PFSK-1 (cell line): ENCODE results near the gene TESMIN.

Source experiments
- FOXP2 ChIP-seq: optimal IDR thresholded peaks from 2 replicates; pipeline ENCODE3; 2011; ENCODE audit warnings: borderline replicate concordance, control low read depth, inconsistent platforms; ENCODE audit not compliant: insufficient read depth; ENCODE audit errors: extremely low read length, extremely low read depth
- POLR2AphosphoS5 ChIP-seq: IDR thresholded peaks from 2 replicates; pipeline ENCODE4 v1.6.1; 2012; ENCODE audit warnings: low read depth, mild to moderate bottlenecking, control low read depth, low read length, moderate library complexity
- SIN3A ChIP-seq: IDR thresholded peaks from 2 replicates; pipeline ENCODE4 v1.6.1; 2012; ENCODE audit warnings: mild to moderate bottlenecking, low read length, moderate library complexity, borderline replicate concordance; ENCODE audit not compliant: insufficient read depth
- TAF1 ChIP-seq: IDR thresholded peaks from 2 replicates; pipeline ENCODE4 v1.6.1; 2012; ENCODE audit warnings: low read length, control low read depth, borderline replicate concordance; ENCODE audit not compliant: insufficient read depth
- TF ChIP-seq, protein P1 (sequence below), 2 experiments: IDR thresholded peaks; 2 replicates each; pipeline versions ENCODE4 v1.6.1 to v1.8.0; 2011 to 2012; ENCODE audit warnings: low read depth in 2 of 2, low read length in 2 of 2, control low read depth in 1 of 2, inconsistent platforms in 1 of 2, mild to moderate bottlenecking in 1 of 2, moderate library complexity in 1 of 2; ENCODE audit not compliant: insufficient read depth in 1 of 2

Gene TESMIN

DNA sequence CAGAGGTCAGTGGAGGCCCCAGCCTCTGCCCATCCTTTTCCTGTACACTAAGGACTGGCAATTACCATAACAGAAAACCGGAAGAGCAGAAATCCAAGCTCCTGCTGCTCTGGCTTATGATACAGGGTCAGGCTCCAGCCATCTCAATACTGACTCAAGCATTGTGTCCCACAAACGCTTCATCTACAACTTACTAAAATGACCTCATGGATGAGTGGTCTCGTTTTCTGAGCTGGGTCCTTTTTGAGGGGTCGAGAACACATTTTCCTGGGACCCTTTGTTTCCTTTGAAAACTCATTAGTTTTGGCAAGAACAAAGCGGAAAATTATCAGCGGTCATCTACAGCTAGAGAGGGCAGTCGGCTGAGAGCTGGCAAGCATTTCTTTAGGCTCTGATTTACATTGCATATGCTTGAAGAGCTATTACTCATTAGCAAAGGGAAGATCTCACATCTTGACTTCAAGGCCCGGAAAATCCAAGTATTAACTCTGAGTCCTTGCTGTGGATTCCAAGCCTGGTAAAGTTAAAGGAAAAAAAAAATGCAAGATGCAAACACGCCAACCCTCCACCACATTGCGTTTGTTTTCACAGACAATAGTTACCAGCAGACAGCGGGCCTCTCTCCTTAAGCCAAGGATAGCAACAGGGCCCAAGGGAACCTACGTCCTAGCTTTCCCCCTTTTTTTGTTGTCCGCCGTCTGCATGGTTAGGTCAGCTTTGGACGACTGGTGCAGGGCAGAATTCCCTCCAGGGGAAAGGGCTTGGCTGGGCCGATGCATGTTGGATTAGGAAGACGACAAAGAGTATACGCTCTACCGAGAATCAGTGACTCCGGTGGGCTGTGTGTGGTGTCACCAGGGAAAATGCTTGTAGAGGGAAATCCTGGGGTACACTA lies 1.8 kb downstream of the TESMIN start:
- TF ChIP-seq FOXP2 (no peak), POLR2AphosphoS5 (no peak), TAF1 (no peak), SIN3A (no peak)
- TF ChIP-seq, protein P1, sequence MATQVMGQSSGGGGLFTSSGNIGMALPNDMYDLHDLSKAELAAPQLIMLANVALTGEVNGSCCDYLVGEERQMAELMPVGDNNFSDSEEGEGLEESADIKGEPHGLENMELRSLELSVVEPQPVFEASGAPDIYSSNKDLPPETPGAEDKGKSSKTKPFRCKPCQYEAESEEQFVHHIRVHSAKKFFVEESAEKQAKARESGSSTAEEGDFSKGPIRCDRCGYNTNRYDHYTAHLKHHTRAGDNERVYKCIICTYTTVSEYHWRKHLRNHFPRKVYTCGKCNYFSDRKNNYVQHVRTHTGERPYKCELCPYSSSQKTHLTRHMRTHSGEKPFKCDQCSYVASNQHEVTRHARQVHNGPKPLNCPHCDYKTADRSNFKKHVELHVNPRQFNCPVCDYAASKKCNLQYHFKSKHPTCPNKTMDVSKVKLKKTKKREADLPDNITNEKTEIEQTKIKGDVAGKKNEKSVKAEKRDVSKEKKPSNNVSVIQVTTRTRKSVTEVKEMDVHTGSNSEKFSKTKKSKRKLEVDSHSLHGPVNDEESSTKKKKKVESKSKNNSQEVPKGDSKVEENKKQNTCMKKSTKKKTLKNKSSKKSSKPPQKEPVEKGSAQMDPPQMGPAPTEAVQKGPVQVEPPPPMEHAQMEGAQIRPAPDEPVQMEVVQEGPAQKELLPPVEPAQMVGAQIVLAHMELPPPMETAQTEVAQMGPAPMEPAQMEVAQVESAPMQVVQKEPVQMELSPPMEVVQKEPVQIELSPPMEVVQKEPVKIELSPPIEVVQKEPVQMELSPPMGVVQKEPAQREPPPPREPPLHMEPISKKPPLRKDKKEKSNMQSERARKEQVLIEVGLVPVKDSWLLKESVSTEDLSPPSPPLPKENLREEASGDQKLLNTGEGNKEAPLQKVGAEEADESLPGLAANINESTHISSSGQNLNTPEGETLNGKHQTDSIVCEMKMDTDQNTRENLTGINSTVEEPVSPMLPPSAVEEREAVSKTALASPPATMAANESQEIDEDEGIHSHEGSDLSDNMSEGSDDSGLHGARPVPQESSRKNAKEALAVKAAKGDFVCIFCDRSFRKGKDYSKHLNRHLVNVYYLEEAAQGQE (IDR thresholded peaks at IDR 0.05; ENCODE audit: insufficient read depth in 1 of 2, low read depth in 2 of 2, low read length in 2 of 2): no peak

DNA sequence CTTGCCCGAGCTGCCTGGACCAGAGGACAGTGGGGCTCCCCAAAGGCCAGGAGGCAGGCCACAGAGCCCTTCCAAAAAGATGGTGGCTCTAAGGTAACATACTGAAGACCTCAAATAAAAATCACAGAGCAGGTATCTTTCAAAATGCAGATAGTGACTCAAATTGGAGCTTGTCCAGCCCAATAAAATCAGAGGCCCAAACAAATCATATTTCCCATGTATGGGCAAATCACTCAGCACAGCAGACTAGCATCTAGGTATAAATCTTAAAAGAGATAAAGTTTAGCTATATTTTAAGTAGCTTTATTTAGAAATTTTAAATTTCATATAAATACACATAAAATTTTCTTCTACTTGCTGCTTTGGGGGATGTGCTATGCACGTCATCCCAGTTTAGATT lies 3.3 kb downstream of the TESMIN start:
- TF ChIP-seq SIN3A: no peak
- TF ChIP-seq FOXP2: no peak
- no peak for TF ChIP-seq TAF1
- TF ChIP-seq, protein P1 (IDR thresholded peaks at IDR 0.05; ENCODE audit: insufficient read depth in 1 of 2, low read depth in 2 of 2, low read length in 2 of 2): no peak
- TF ChIP-seq POLR2AphosphoS5: no peak

DNA sequence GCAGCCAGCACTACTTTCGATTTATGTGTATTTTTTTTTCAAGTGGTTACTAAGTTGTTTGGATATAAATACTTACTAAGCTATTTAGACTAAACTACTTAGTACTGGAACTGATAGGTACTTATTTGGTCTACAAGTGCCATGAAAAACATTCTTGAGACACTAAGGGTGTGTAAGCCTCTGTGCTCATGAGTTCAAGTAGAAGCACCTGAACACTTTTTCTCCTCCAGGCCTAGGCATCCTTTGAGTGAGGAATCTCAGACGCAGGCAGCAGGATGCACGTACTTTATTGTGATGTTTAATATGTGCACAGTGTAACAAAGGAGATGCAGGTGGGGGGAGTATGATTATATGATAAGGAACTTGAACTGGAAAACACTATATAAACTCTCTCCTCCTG lies 7.8 kb downstream of the TESMIN start:
- TF ChIP-seq SIN3A: no peak
- no peak for TF ChIP-seq FOXP2
- TF ChIP-seq, protein P1 (IDR thresholded peaks at IDR 0.05; ENCODE audit: insufficient read depth in 1 of 2, low read depth in 2 of 2, low read length in 2 of 2): no peak
- no peak for TF ChIP-seq POLR2AphosphoS5
- no peak for TF ChIP-seq TAF1

DNA sequence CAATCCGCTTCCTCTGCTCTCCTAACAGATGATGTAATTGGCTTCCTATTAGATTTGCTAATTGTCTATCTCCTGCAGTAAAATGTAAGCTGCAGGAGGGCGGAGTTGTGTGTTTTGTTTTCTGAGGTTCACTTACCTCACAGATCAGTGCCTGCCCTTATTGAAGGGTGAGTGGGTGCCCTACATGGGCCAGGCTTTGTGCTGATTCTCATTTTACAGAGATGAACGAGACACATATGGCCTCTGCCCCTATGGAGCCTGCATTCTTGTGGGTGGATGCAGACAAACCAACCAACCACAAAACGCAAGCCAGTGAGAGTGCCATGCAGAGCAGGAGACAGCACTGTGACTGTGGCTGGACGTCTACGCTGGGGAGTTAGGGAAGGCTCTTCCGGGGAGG lies 9.9 kb downstream of the TESMIN start:
- TF ChIP-seq TAF1: no peak
- no peak for TF ChIP-seq SIN3A
- no peak for TF ChIP-seq FOXP2
- TF ChIP-seq, protein P1 (IDR thresholded peaks at IDR 0.05; ENCODE audit: insufficient read depth in 1 of 2, low read depth in 2 of 2, low read length in 2 of 2): no peak
- no peak for TF ChIP-seq POLR2AphosphoS5
